GM19324 (cell line): Measurements from ENCODE around the gene ABCA1.
"Not testable (repeated sequence)": the region's sequence is repeated elsewhere in the genome, so short reads cannot be mapped to it uniquely, and the experiment has no call there.

Experiments
- ATAC-seq: cut with Tn5 transposase; IDR thresholded peaks from one replicate; pipeline ENCODE4 v1.9.1; 2021; ENCODE audit warnings: mild to moderate bottlenecking, moderate library complexity; ENCODE audit not compliant: unreplicated experiment, low FRiP score

The ABCA1 gene

DNA sequence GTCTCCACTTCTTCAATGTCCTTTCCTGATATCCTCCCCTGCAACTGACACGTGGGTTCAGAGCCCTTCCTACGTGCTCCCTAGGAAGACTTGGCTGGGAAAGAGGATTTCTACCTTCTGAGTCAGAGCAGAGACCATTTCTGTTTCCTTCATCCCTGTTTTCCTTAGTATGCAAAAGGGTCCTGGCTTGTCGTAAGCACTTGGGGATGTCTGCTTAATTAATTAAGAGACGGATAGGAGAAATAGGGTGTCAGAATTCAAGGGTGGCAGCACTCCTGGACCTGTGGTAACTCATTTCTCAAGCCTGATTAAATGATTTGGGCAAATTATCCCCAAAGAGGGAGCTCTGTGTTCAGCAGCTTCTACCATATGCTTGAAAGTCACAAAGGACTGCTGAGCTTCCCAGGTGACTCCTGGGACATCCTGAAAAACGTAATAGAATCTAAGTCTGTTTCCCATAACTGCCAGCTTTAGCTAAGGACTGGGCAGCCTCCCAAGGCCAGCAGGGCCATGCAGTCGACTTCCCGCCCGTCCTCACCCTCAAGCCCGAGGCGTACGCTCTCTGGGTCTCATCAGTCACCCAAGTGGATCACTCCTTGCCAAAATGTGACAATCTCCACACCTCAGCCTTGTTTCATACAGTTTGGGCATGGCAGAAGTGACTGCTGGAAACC lies 20.5 kb downstream of the ABCA1 start:
- ATAC-seq: no peak

- ATAC-seq: no peak
These were observed 21.3 kb downstream of the ABCA1 start for GRCh38 chr9:104906441-104907277.

GRCh38 chr9:104905931-104906330 lies 22.0 kb downstream of the ABCA1 start:
- ATAC-seq: no peak

DNA sequence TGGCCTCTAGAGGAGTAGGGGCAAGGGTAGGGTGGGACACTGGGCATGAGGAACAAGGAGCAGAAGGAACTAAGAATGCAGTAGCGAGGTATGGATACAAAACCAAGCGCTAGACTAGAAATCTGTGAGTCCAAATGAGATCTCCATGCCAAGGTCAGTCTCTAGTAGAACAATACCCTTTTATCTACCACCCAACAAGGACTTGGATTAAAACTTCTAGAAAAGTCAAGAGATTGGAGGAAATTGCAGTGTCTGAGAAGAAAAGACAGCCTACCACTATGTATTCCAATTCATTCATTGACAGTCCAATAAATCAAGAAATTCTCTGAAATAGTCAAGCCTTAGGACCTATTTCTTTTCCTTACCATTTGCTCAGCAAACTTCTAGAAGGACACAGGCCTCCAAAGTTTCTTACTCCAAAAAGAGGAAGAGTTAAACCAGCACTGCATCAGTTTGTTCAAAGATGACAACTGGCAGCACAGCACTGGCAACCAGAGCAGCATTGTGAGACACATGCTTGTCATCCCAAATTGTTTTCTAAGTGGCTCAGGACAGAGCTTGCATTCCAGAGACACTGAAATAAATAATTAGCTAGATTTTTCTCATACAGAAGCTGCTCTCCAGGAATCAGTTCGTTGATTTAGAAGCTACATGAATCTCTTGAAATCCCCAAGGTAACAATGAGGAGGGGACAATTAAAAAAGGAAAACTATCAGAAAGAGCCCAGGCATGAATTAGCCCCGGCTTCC lies 22.6 kb downstream of the ABCA1 start:
- ATAC-seq: no peak

DNA sequence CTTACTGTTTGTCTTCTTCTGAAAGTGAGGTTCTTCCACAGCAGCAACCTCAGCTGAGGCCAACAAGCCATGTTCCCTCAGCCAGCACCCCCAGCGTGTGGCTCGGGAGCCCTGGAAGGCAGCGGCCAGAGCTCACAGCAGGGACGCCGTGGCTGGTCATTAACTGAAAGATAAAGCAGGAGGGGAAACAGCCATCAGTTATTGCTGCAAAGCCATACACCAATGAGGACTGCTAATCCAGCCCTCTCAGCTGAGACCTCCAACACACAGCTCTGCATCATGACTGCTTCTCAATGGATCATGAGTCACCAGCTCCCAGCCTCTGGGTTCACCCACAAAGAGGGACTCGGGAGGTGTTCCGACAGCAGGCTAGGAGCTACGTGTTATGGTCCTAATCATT lies 24.3 kb downstream of the ABCA1 start:
- no peak for ATAC-seq

GRCh38 chr9:104900871-104901270 lies 27.1 kb downstream of the ABCA1 start:
- ATAC-seq: no peak

GRCh38 chr9:104900324-104900723 lies 27.6 kb downstream of the ABCA1 start:
- no peak for ATAC-seq

GRCh38 chr9:104899759-104900247 lies 28.2 kb downstream of the ABCA1 start:
- no peak for ATAC-seq

DNA sequence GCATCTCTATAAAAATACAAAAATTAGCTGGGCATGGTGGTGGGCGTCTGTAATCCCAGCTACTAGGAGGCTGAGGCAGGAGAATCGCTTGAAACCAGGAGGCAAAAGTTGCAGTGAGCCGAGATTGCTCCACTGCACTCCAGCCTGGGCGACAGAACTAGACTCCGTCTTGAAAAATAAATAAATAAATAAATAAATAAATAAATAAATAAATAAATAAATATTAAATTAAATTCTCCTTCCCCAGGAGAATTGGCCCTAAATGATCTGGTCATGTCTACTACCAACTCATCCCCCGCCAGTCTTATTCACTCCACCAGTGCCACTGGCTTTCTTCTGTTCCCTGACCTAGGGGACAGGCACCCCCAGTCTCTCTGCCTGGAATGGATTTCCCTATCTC lies 29.6 kb downstream of the ABCA1 start:
- ATAC-seq: not testable (repeated sequence)

DNA sequence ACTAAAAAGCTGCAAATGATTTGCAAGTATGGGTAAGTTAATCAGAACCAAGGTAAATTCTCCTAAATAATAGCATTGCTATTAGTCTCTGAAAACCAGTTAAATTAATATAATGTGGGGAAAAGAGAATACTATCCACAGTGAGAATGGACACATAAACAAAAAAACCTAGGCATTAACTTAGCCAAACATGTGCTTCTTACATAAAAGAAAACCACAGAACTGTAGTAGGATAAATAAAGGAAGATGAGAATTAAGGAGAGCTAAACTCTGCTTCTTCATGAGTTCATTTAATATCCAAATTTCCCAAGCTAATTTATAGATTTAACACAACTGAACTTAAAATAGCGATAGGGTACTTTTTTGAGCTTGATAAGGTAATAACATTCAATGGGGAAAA lies 31.8 kb downstream of the ABCA1 start:
- no peak for ATAC-seq

DNA sequence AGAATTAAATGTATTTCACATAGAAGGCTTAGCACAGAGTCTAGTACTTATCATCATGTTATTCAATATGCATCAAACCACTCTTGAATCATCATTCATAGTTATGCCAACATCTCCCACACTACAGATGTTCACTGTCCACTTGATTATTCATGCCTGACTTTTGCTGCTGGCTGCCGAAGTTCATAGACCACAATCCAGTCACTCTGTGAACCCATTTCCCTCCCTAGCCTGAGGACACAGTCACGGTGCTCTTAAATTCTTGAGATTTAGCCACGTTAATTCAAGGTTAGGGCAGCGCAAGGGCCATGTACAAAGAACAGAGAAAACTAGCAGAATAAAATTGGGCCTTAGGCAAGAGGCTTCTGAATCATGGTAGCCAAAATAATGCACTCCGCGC lies 32.4 kb downstream of the ABCA1 start:
- ATAC-seq: no peak

DNA sequence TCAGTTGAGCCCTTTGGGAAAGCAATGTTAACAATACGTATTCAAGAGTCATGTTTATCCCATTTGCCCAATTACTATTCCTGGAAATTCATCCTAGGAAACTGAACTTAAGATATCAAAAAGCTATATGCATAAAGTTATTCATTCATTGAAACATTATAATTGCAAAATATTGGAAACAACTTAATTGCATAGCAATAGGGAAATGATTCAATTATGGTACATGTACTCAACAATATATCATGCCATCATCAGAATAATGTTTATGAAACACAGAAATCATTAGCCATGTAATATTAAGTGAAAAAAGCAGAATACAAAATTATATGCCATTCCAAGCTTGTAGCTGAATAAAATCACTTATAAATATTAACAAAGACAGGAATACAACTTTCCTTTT lies 35.3 kb downstream of the ABCA1 start:
- no peak for ATAC-seq

DNA sequence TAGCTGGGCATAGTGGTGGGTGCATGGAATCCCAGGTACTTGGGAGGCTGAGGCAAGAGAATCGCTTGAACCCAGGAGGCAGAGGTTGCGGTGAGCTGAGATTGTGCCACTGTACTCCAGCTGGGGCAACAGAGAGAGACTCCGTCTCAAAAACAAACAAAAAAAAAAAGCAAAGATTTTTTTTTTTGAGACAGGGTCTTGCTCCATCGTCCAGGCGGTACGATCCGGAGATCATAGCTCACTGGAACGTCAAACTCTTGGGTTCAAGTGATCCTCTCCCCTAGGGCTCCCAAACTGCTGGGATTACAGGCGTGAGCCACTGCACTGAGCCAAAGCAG lies 37.6 kb downstream of the ABCA1 start:
- no peak for ATAC-seq

GRCh38 chr9:104885818-104886709 lies 41.9 kb downstream of the ABCA1 start:
- ATAC-seq: no peak

GRCh38 chr9:104883169-104883568 lies 44.8 kb downstream of the ABCA1 start:
- no peak for ATAC-seq

DNA sequence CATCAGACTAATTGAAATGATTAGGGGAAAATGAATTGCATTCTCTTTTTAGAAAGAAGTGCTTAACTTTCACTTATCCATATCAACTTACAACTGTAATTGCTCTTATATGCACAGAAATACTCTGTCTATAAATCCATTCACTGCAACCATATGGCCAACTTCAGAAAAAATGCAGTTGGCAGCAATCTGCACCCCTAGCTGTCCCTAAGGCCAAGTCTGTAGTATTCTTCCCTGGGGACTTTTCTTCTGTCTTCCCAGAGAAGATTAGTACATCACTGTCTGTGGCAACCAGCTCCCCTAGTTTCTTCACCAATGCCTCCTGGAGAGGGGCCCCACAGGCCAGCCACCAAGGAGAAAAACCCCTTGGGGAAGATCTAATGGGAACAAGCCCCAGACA lies 45.4 kb downstream of the ABCA1 start:
- no peak for ATAC-seq

DNA sequence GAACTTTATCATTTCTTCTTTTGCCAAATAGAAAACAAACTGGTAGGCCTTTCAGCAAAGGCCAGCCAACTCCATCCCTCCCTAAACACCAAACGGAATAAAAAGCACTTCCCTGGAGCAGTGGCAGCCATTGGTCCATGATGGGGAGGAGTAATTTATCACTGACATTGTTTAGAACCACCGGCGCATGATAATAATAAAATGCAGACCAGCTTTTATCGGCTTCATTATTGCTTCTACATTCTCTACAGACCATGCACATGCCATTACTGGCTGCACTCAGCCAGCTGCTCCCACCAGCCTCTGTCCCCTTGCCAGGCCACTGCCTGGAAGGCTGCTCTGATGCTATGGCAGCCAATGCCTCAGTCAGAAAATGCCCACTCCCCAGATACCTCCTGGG lies 45.9 kb downstream of the ABCA1 start:
- ATAC-seq: no peak

DNA sequence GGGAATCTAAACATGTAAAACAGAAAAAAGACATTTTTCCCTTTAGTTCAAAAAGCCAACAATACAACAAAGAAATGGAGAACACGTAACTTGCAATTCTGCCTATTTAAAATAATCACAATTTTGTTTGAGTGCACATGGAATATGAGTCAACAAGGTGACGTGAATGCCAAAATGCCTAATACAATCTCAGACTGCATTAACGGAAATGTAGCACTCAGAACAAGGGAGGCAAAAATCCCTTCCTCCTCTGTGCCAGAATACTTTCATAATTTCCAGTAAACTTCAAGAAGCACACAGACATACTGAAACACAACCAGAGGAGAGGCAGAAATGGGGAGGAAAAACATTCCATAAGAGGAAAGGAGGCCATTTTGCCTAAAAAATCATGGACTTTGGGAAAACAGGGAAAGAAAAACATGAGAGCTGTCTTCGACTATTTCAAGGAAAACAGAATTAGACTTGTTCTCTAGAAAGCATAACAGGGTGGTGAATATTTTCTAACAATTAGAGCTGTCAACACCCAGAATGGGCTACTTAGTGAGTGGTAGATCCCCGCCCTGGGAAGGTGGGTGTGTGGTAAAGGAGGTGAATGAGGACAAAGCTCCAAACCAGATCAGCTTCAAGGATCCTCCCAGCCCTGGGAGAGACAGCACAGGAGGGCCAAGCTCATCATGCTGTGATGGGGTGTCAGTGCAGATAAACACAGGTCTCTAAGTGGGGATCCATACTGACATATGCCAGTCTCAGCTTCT lies 48.2 kb downstream of the ABCA1 start:
- no peak for ATAC-seq

GRCh38 chr9:104876587-104876986 lies 51.4 kb downstream of the ABCA1 start:
- ATAC-seq: no peak

- no peak for ATAC-seq
These were observed 52.1 kb downstream of the ABCA1 start for GRCh38 chr9:104875897-104876296.
